TTC549 (cell line): ENCODE data around the gene HOXA4.

Source experiments
- FAIRE-seq: peaks from 2 replicates; lab custom pipeline; 2012; peaks lifted over from hg19 to GRCh38; lab: Jason Lieb, UNC

HOXA4 gene

GRCh38 chr7:27092819-27093110 lies 37.8 kb downstream of the HOXA4 start:
- FAIRE-seq, result no peak

- FAIRE-seq, result no peak
Measured at GRCh38 chr7:27091941-27092818, 38.4 kb downstream of the HOXA4 start.

- no peak for FAIRE-seq
Measured at GRCh38 chr7:27091105-27091504, 39.5 kb downstream of the HOXA4 start.

- no peak for FAIRE-seq
Measured at GRCh38 chr7:27088002-27088922, 42.3 kb downstream of the HOXA4 start.

GRCh38 chr7:27083646-27084045 lies 46.9 kb downstream of the HOXA4 start:
- no peak for FAIRE-seq

- no peak for FAIRE-seq
Measured at GRCh38 chr7:27082171-27082570, 48.4 kb downstream of the HOXA4 start.

- FAIRE-seq, result no peak
Measured at GRCh38 chr7:27080844-27081436, 49.6 kb downstream of the HOXA4 start.

GRCh38 chr7:27079234-27079975 lies 51.2 kb downstream of the HOXA4 start:
- FAIRE-seq, result no peak

- FAIRE-seq, result no peak
Measured at GRCh38 chr7:27078616-27079233, 51.8 kb downstream of the HOXA4 start.
